CD4-positive, alpha-beta T cell treated with Interferon gamma for 1 hour (primary cell): ENCODE measurements around the gene APOE.

Experiments
- DNase-seq: peaks from one replicate; pipeline ENCODE4 v3.0.0-alpha.2; 2020

APOE gene

DNA sequence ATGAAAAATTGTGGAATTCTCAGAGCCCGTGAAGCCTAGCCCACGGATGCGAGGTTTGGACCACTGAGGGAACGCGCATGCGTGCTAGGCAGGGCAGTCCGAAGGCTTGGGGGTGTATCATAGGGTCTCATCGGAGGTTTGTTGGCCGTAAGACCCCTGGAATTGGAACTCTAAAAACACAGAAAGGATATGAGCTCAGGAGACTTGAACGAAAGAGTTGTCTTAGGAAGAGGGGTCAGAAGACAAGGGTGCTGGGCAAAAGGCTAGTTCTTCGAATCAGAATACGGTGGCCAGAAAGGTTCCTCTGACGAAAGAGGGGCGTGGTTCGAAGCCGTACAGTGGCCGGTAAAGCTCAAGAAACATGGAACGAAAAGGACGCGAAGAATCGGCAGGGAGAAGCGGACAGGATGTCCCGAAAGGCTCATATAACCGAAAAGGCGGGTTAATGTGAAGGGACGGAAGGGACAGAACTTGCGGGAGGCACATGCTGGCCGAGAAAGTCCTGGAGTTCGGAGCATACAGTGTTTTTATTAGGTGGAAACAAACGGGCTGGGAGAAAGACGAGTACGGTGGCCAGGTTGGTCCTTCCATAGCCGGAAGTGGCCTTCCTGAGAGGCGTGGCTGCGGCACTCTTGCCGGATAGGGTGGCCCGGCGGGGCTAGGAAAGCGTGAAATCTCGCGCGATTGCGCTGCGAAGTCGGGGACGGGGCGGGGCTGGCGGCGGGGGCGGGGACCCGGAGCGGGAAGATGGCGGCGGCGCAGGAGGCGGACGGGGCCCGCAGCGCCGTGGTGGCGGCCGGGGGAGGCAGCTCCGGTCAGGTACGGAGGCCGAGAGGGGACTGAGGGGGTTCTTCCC, 49.3 kb downstream of the APOE start, which contains the start of gene CLPTM1:
CLPTM1 (plus strand) TSS at position 732 of the 856 bp plus-strand sequence; CDS start at position 748, 16 bp downstream.
- peak; percentile 96 for DNase-seq

DNA sequence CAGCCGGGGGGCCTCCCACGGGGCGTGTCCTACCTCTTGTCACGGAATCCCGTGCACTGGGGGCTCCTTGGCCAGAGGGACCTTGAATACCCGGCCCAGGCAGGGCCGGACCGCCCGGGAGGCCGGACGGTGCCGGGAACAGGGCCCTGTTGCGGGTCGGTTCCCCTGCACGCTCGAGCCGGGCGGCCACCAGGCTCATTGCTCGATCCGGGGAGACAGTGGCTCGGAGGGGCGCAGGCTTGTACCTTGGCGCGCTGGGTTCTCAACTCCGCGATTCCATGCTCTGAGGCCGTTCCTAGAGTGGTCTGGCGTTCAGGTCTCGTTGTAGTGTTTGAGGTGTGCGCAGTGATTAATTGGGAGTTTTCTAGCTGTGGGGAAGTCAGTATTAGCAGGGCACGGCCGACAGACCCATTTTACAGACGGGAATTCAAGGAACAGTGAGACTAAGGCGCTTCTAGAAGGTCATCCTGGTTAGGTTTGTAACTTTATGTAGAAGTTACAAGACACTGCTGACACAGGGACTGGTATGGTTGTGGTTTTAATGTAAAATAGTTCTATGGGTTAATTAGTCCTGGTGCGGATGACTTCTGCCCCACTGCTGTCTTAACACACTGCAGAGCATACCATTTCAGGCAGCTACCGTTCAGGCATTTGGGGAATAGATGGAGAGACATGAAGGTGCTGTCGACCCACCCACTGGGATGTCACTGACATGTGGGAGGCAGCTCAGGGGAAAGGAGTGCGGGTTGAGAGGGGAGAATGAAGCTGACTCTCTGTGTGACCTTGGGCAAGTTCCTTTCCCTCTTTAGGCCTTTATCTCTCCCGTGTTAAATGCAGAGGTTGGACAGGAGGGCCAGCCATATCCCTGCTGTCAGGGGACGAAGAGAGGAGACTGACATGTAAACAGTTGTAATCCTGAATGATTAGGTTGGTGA, 50.2 kb downstream of the APOE start:
- DNase-seq = no peak

DNA sequence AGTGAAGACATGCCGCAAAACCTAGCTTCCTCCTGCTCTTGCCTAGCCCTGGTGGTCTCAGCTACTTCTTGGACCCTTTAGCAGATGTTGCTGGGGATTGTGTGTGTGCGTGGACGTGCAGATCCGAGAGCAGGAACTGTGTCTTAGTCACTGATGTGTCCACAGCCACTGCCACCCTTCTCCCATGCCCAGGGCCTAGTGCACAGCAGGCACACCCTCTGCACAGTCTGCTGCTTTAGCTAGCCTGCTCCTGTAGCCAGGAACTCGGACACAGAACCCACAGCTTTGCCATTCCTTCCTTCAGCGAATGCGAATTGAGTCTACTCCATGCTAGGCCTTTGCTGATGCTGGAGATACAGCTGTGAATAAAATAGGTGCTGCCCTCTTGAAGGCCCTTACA, 51.9 kb downstream of the APOE start:
- no peak for DNase-seq

- no peak for DNase-seq
These were observed 52.5 kb downstream of the APOE start for GRCh38 chr19:44958090-44958489.
